ENCODE measurements around the gene MACROH2A2. TPM values are rescaled to one million over a fixed set of nuclear protein-coding genes. Genes with fewer than 3 reads are reported as not detected.
"Not testable (repeated sequence)": the region's sequence is repeated elsewhere in the genome, so short reads cannot be mapped to it uniquely, and the experiment has no call there.

Gene MACROH2A2
- total RNA-seq, 1 donor from 2014 or later = not detected

- no peak for DNase-seq
- no peak for ATAC-seq (ENCODE audit: low read depth)
- CTCF ChIA-PET = no interaction called here
- no peaks in the 10 kb centered on the region for H3K36me3 Mint-ChIP-seq (ENCODE audit: low read depth)
- TF ChIP-seq CTCF (IDR thresholded peaks at IDR 0.05) = no peak
- intact Hi-C loops (cut with micrococcal nuclease) = no loop called here
- no peaks in the 10 kb centered on the region for H3K4me1 Mint-ChIP-seq
- POLR2A ChIA-PET = no interaction called here
- no peaks in the 10 kb centered on the region for H3K9me3 Mint-ChIP-seq
- H3K27me3 Mint-ChIP-seq = peaks cover 11% of the 10 kb centered on the region
- H3K4me3 Mint-ChIP-seq = no peak overlapping the region
- H3K27ac Mint-ChIP-seq = no peak overlapping the region
Measured at GRCh38 chr10:70074971-70075370, 22.3 kb downstream of the MACROH2A2 start.

GRCh38 chr10:70078329-70078728 is 25.7 kb downstream of the MACROH2A2 start:
- TF ChIP-seq CTCF (IDR thresholded peaks at IDR 0.05) = no peak
- no peak overlapping the region for H3K4me3 Mint-ChIP-seq
- H3K9me3 Mint-ChIP-seq = no peaks in the 10 kb centered on the region
- H3K36me3 Mint-ChIP-seq (ENCODE audit: low read depth) = no peaks in the 10 kb centered on the region
- no peak overlapping the region for H3K27ac Mint-ChIP-seq
- no peaks in the 10 kb centered on the region for H3K4me1 Mint-ChIP-seq
- DNase-seq (no peak), ATAC-seq (ENCODE audit: low read depth) (no peak)
- intact Hi-C loops (cut with micrococcal nuclease) = no loop called here
- ChIA-PET POLR2A (no interaction called here), CTCF (no interaction called here)
- H3K27me3 Mint-ChIP-seq = peaks cover 11% of the 10 kb centered on the region

- DNase-seq (no peak), ATAC-seq (ENCODE audit: low read depth) (no peak)
- TF ChIP-seq CTCF (IDR thresholded peaks at IDR 0.05) = no peak
- H3K9me3 Mint-ChIP-seq = no peaks in the 10 kb centered on the region
- intact Hi-C loops (cut with micrococcal nuclease) = no loop called here
- ChIA-PET POLR2A (no interaction called here), CTCF (no interaction called here)
- H3K36me3 Mint-ChIP-seq (ENCODE audit: low read depth) = no peaks in the 10 kb centered on the region
- no peak overlapping the region for H3K27ac Mint-ChIP-seq
- H3K27me3 Mint-ChIP-seq = peaks cover 11% of the 10 kb centered on the region
- H3K4me1 Mint-ChIP-seq = no peaks in the 10 kb centered on the region
- no peak overlapping the region for H3K4me3 Mint-ChIP-seq
Measured at GRCh38 chr10:70078937-70079336, 26.3 kb downstream of the MACROH2A2 start.

GRCh38 chr10:70080789-70081188 is 28.1 kb downstream of the MACROH2A2 start:
- H3K9me3 Mint-ChIP-seq; POLR2A ChIA-PET; H3K4me1 Mint-ChIP-seq; H3K27me3 Mint-ChIP-seq; H3K27ac Mint-ChIP-seq; ATAC-seq (ENCODE audit: low read depth); H3K4me3 Mint-ChIP-seq; intact Hi-C loops (cut with micrococcal nuclease); DNase-seq; H3K36me3 Mint-ChIP-seq (ENCODE audit: low read depth): not testable (repeated sequence)
- CTCF ChIA-PET = interaction anchor here (0.7 kb wide), 1 partner anchor 9 kb away, joined by 3 read pairs; no protein-coding TSS in a partner anchor

GRCh38 chr10:70084189-70084588 is 31.5 kb downstream of the MACROH2A2 start:
- peaks cover 2% of the 10 kb centered on the region for H3K27me3 Mint-ChIP-seq
- DNase-seq = no peak

More at GRCh38 chr10:70084189-70084588, 31.5 kb downstream of the MACROH2A2 start:
- Mint-ChIP-seq H3K9me3 (no peaks in the 10 kb centered on the region), H3K4me1 (no peaks in the 10 kb centered on the region), H3K27ac (no peak overlapping the region), H3K4me3 (no peak overlapping the region), H3K36me3 (ENCODE audit: low read depth) (no peaks in the 10 kb centered on the region)
- no peak for TF ChIP-seq CTCF (IDR thresholded peaks at IDR 0.05)
- intact Hi-C loops (cut with micrococcal nuclease) = no loop called here
- ChIA-PET POLR2A (no interaction called here), CTCF (no interaction called here)
- no peak for ATAC-seq (ENCODE audit: low read depth)
